H1 (cell line): Measurements from ENCODE around the gene GPR176. TPM values are rescaled to one million over a fixed set of nuclear protein-coding genes. Genes with fewer than 3 reads are reported as not detected.
"Not testable (repeated sequence)": the region's sequence is repeated elsewhere in the genome, so short reads cannot be mapped to it uniquely, and the experiment has no call there.

Source experiments
- CTCF ChIA-PET: fragments of 300-600 bp; sonication (Branson Sonifier 250); formaldehyde crosslinking; loops from one replicate; lab custom pipeline; 2021; ENCODE audit not compliant: partially characterized antibody; lab: Charles Lee
- POLR2A ChIA-PET: fragments of 300-600 bp; sonication (Branson Sonifier 250); formaldehyde crosslinking; loops from one replicate; lab custom pipeline; 2021; ENCODE audit warnings: inconsistent platforms; ENCODE audit not compliant: partially characterized antibody; lab: Charles Lee
- DNase-seq, 2 experiments: peaks; one replicate each; pipeline versions ENCODE4 v3.0.0 to v3.0.0-alpha.2; 2010 to 2022; ENCODE audit warnings: low spot score in 2 of 2, low read depth in 1 of 2, mixed read lengths in 1 of 2
- FAIRE-seq: peaks from 2 replicates; lab custom pipeline; 2011; peaks lifted over from hg19 to GRCh38; lab: Jason Lieb, UNC
- H2AFZ ChIP-seq: 2 replicates; pipeline ENCODE4 v1.8.1; 2012; ENCODE audit warnings: low read length, inconsistent platforms
- H2AK5ac ChIP-seq: 2 replicates; pipeline ENCODE4 v1.6.1; 2013; ENCODE audit warnings: low read depth, low read length
- H2BK120ac ChIP-seq: replicated peaks from 2 replicates; pipeline ENCODE3; 2013; ENCODE audit warnings: low read depth, low read length, inconsistent platforms
- H2BK12ac ChIP-seq: 2 replicates; pipeline ENCODE4 v1.6.1; 2013; ENCODE audit warnings: low read depth, low read length
- H2BK15ac ChIP-seq: 2 replicates; pipeline ENCODE4 v1.6.1; 2013; ENCODE audit warnings: low read length
- H2BK20ac ChIP-seq: 2 replicates; pipeline ENCODE4 v1.6.1; 2013; ENCODE audit warnings: low read length
- H2BK5ac ChIP-seq: 2 replicates; pipeline ENCODE4 v1.6.1; 2013; ENCODE audit warnings: low read depth, low read length
- H3K14ac ChIP-seq: 2 replicates; pipeline ENCODE4 v1.6.1; 2013; ENCODE audit warnings: inconsistent platforms; ENCODE audit not compliant: insufficient read length
- H3K18ac ChIP-seq: 2 replicates; pipeline ENCODE4 v1.6.1; 2013; ENCODE audit warnings: low read length; ENCODE audit errors: extremely low read depth
- H3K23ac ChIP-seq: 2 replicates; pipeline ENCODE4 v1.6.1; 2013; ENCODE audit warnings: inconsistent platforms; ENCODE audit not compliant: insufficient read length
- H3K23me2 ChIP-seq: 2 replicates; pipeline ENCODE4 v1.6.1; 2013; ENCODE audit warnings: low read depth, low read length
- H3K27ac ChIP-seq: 2 replicates; pipeline ENCODE4 v1.6.1; 2011; ENCODE audit warnings: low read depth, low read length, inconsistent platforms
- H3K27me3 ChIP-seq, 4 experiments: replicated peaks in 1 of 4; 1 replicate in 1 of 4; 2 replicates in 3 of 4; pipeline versions ENCODE4 v1.6.1 to v1.8.1; 2011 to 2013; ENCODE audit warnings: low read length in 3 of 4, mild to moderate bottlenecking in 3 of 4, inconsistent platforms in 2 of 4, mixed read lengths in 2 of 4, moderate library complexity in 1 of 4; ENCODE audit not compliant: control insufficient read depth in 3 of 4, insufficient read depth in 3 of 4; ENCODE audit errors: extremely low read depth in 1 of 4
- H3K36me3 ChIP-seq, 4 experiments: 2 replicates each; pipeline versions ENCODE4 v1.6.1 to v1.8.1; 2011 to 2013; ENCODE audit warnings: mild to moderate bottlenecking in 4 of 4, low read length in 3 of 4, moderate library complexity in 2 of 4, control low read depth in 1 of 4, inconsistent platforms in 1 of 4; ENCODE audit not compliant: insufficient read depth in 4 of 4, control insufficient read depth in 2 of 4
- H3K4ac ChIP-seq: replicated peaks from 2 replicates; pipeline ENCODE3; 2013; ENCODE audit warnings: low read length, low read depth, mixed read lengths, inconsistent platforms; ENCODE audit not compliant: insufficient read length
- H3K4me1 ChIP-seq, 4 experiments: replicated peaks in 1 of 4; 1 replicate in 1 of 4; 2 replicates in 3 of 4; pipeline versions ENCODE4 v1.6.1 to v1.8.1; 2011 to 2013; ENCODE audit warnings: low read length in 3 of 4, inconsistent platforms in 2 of 4, mixed read lengths in 1 of 4; ENCODE audit not compliant: insufficient read depth in 4 of 4, control insufficient read depth in 3 of 4
- H3K4me2 ChIP-seq, 2 experiments: 2 replicates each; pipeline versions ENCODE4 v1.6.1 to v1.8.1; 2011 to 2013; ENCODE audit warnings: low read depth in 2 of 2, low read length in 2 of 2, control low read depth in 1 of 2, inconsistent platforms in 1 of 2, mild to moderate bottlenecking in 1 of 2; ENCODE audit not compliant: insufficient read depth in 1 of 2
- H3K4me3 ChIP-seq, 4 experiments: fragments of 200-600, 300-600 bp in 1 of 4; sonication (generic), shearing (Covaris generic), sonication (Bioruptor Twin) in 1 of 4; 2 replicates each; pipeline versions ENCODE4 v1.5.1 to v1.8.1; 2011 to 2016; ENCODE audit warnings: low read length in 4 of 4, low read depth in 3 of 4, control low read depth in 2 of 4, inconsistent platforms in 2 of 4, mild to moderate bottlenecking in 2 of 4, mixed read lengths in 1 of 4, moderate library complexity in 1 of 4; ENCODE audit not compliant: insufficient read depth in 2 of 4; ENCODE audit errors: extremely low read depth in 1 of 4
- H3K56ac ChIP-seq: replicated peaks from 2 replicates; pipeline ENCODE3; 2013; ENCODE audit warnings: low read depth, mild to moderate bottlenecking, mixed read lengths, low read length, inconsistent platforms; ENCODE audit not compliant: insufficient read length
- H3K79me1 ChIP-seq: 2 replicates; pipeline ENCODE4 v1.6.1; 2013; ENCODE audit warnings: low read depth, low read length, control low read depth
- H3K79me2 ChIP-seq, 2 experiments: 2 replicates each; pipeline versions ENCODE4 v1.6.1 to v1.8.1; 2012 to 2013; ENCODE audit warnings: low read length in 2 of 2, mild to moderate bottlenecking in 2 of 2, inconsistent platforms in 1 of 2; ENCODE audit not compliant: insufficient read depth in 2 of 2, control insufficient read depth in 1 of 2
- H3K9ac ChIP-seq, 4 experiments: replicated peaks in 1 of 4; 1 replicate in 1 of 4; 2 replicates in 3 of 4; pipeline versions ENCODE4 v1.6.1 to v1.8.1; 2011 to 2013; ENCODE audit warnings: low read depth in 3 of 4, low read length in 3 of 4, control low read depth in 2 of 4, mild to moderate bottlenecking in 2 of 4, moderate library complexity in 2 of 4, inconsistent platforms in 1 of 4; ENCODE audit errors: extremely low read depth in 1 of 4
- H3K9me3 ChIP-seq, 2 experiments: 2 replicates each; pipeline versions ENCODE4 v1.6.1 to v1.8.1; 2012 to 2013; ENCODE audit warnings: mild to moderate bottlenecking in 2 of 2, moderate library complexity in 2 of 2, control low read depth in 1 of 2, inconsistent platforms in 1 of 2, low read depth in 1 of 2, low read length in 1 of 2, mixed read lengths in 1 of 2; ENCODE audit not compliant: insufficient read depth in 2 of 2
- H4K20me1 ChIP-seq, 2 experiments: replicated peaks in 1 of 2; 2 replicates each; pipeline versions ENCODE3 to v1.8.1; 2011 to 2013; ENCODE audit warnings: inconsistent platforms in 2 of 2, low read length in 2 of 2, mild to moderate bottlenecking in 1 of 2; ENCODE audit not compliant: insufficient read depth in 2 of 2, control insufficient read depth in 1 of 2
- H4K5ac ChIP-seq: 2 replicates; pipeline ENCODE4 v1.6.1; 2013; ENCODE audit warnings: low read length, low read depth, mixed read lengths, inconsistent platforms; ENCODE audit not compliant: insufficient read length
- H4K8ac ChIP-seq: 2 replicates; pipeline ENCODE4 v1.8.0; 2013; ENCODE audit warnings: mild to moderate bottlenecking, moderate library complexity, low read length, inconsistent platforms; ENCODE audit not compliant: insufficient read depth; ENCODE audit errors: extremely low read depth
- H4K91ac ChIP-seq: replicated peaks from 2 replicates; pipeline ENCODE3; 2013; ENCODE audit warnings: low read length, mixed read lengths, inconsistent platforms; ENCODE audit not compliant: insufficient read length
- KDM1A ChIP-seq: fragments of 200-600, 300-600 bp; sonication (generic); IDR thresholded peaks from 2 replicates; pipeline ENCODE4 v1.7.1; 2016; ENCODE audit warnings: mild to moderate bottlenecking, low read length, borderline replicate concordance
- WGBS, 2 experiments: shearing (Covaris generic) in 1 of 2; methylation state at CpG; one replicate each; pipeline versions ENCODE4 v1.1.6 to v1.1.7; 2013 to 2015; ENCODE audit warnings: low lambda C conversion rate in 2 of 2, mixed read lengths in 2 of 2, inconsistent platforms in 1 of 2, low coverage in 1 of 2, missing lambda C conversion rate in 1 of 2; ENCODE audit not compliant: insufficient replicate concordance in 2 of 2, insufficient coverage in 1 of 2, insufficient read length in 1 of 2; ENCODE audit errors: extremely low coverage in 1 of 2, missing lambda C conversion rate in 1 of 2; 5-methylcytosine and 5-hydroxymethylcytosine counted together
- polyA plus RNA-seq, 7 experiments: library from polyadenylated mRNA; depleted of rRNA in 3 of 7; stranded (reverse) in 5 of 7; unstranded in 2 of 7; fragments of >200 nt in 5 of 7; fragments of 200-250 nt in 2 of 7; gene quantifications; 1 replicate in 5 of 7; 2 replicates in 1 of 7; 4 replicates in 1 of 7; pipeline versions ENCODE4 v1.2.1 to v1.2.3, GENCODE V29; 2011 to 2013; ENCODE audit warnings: missing spikeins in 2 of 7, mixed read lengths in 2 of 7
- total RNA-seq: library from RNA; stranded (reverse); fragmentation: NEBNext Ultra II Directional; extraction: Animal tissue kit (Norgen Biotek cat#: 25700); gene quantifications from 2 replicates; pipeline ENCODE4 v1.2.1, GENCODE V29; 2021

The GPR176 gene
- total and polyA plus RNA-seq, 2 of the 8 experiments (the other 6 are each of a cell fraction or from before 2014, with no cell fraction given), result 190 to 281 TPM

- Histone ChIP-seq H3K4me1 (peaks cover 0 to 23% (median 14%) of the 10 kb centered on the region in 4 experiments; a peak in 4 of 7 replicates), H3K79me2 (peaks cover 0 to 92% of the 10 kb centered on the region in 2 experiments; a peak in 3 of 4 replicates)
- CTCF ChIA-PET, H3K27me3 ChIP-seq, H3K14ac ChIP-seq, H3K4ac ChIP-seq, H2AK5ac ChIP-seq, H3K23me2 ChIP-seq, H4K20me1 ChIP-seq, H3K56ac ChIP-seq, H2BK12ac ChIP-seq, H3K18ac ChIP-seq, H4K91ac ChIP-seq, H3K27ac ChIP-seq, H3K23ac ChIP-seq, H3K36me3 ChIP-seq, H3K4me2 ChIP-seq, H3K9ac ChIP-seq, H2BK20ac ChIP-seq, H4K5ac ChIP-seq, H2BK5ac ChIP-seq, H3K79me1 ChIP-seq, H4K8ac ChIP-seq, DNase-seq, H3K4me3 ChIP-seq, FAIRE-seq, H3K9me3 ChIP-seq, H2BK120ac ChIP-seq, H2BK15ac ChIP-seq, H2AFZ ChIP-seq: not testable (repeated sequence)
- peak; percentile 81 for TF ChIP-seq KDM1A
- POLR2A ChIA-PET, result interaction anchor here (1.0 to 1.5 kb wide), 2 partner anchors 22 to 95 kb away, joined by 4 read pairs; no protein-coding TSS in a partner anchor
- 91% methylated on average over 3 of the region's 3 CpGs; no CpG with 5 or more reads in 1 of the 2 experiments for WGBS, 2 experiments
These were observed 107.4 kb downstream of the GPR176 start for GRCh38 chr15:39812651-39813050.
